HS-27A (cell line): ENCODE results near the gene KCNB1.

Source experiments
- DNase-seq: peaks from one replicate; pipeline ENCODE4 v3.0.0-alpha.2; 2012; ENCODE audit warnings: low read depth, missing footprints

The KCNB1 gene

DNA sequence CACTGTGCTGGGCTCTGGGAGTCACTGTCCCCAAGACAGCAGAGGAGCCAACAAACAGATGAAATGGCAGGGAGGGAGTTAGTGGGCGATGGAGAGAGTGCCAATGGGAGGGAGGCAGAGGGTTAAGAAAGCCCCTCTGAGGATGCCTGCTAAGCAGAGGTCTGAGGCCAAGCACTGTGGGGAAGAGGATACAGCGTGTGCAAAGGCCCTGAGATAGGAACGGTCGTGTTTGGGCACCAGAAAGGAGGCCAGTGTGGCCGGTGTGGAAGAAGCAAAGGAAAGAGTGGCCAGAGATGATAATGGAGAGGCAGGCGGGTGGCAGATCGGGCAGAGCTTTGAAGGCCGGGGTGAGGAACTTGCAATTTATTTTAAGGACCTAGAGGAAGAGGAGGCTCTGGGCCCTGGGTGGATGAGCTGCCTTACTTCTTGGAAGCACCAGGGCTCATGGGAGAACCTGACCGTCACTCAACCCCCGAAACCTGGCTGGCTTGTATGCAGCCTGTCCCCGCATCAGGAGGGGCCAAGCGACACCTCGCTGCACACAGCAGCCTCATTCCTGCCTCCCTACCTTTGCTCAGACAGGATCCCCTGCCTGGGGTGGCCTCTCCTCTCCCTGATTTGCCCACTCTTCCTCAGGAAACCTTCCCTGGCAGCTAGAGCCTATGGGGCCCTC lies 73.0 kb downstream of the KCNB1 start:
- no peak for DNase-seq

DNA sequence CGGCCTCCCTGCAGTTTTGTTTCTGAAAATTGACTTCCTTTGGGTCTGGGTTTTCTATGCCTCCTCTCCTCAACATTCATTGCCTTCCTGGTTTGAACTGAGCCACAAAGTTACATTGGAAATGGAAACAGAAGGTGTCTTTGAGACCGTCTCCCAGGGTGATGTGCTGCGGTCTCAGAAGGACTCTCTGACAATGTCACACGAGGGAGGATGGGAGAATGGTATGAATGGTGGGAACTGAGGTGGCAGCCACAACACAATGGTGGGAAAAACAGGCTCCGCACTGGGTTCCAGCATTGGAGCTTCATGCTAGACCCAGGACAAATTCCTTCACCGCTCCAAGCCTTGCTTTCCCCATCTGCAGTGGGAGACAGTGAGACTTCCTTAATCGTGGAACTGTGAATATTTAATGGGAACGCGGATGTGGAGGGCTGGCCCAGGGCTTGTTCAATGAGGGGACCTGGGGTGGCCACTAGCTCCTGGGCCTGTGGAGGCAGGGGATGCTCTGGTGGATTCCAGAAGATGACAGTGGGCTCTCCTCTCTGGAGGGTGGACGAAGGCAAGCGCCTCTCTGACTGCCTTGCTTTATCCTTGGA lies 73.9 kb downstream of the KCNB1 start:
- DNase-seq: no peak

DNA sequence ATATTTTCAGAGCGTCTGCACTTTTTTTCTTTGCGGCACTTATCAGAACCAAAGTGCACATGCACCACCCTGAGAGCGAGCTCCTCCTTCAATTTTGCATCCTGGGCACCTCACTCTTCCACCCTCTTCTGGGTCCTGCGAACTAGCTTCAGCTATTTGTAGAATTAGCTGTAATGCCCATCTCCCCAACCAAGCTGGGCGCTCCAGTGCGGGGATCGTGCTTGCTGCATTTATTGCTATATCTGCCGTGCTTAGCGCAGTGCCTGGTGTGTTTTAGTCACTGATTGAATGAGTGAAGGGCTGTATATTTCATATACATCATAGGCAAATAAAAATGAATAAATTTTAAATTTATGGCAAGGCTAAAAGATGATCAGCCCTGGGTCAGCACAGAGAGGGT lies 75.8 kb downstream of the KCNB1 start:
- no peak for DNase-seq

DNA sequence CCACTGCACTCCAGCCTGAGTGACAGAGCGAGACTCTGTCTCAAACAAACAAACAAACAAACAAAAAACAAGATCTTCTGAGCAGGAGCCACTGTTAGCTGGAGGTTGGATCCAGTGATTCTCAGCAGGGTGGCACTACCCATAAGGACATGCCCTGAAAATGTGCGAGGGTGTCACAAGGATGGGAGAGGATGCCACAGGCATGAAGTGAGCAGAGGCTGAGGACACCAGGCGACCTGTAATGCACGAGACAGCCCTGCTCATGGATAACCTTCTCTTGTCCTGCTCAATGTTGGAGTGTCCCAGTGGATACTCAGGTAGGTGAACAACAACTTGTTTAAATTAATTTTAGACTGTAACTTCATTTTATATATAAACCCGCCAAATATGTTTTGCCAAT lies 76.8 kb downstream of the KCNB1 start:
- no peak for DNase-seq

DNA sequence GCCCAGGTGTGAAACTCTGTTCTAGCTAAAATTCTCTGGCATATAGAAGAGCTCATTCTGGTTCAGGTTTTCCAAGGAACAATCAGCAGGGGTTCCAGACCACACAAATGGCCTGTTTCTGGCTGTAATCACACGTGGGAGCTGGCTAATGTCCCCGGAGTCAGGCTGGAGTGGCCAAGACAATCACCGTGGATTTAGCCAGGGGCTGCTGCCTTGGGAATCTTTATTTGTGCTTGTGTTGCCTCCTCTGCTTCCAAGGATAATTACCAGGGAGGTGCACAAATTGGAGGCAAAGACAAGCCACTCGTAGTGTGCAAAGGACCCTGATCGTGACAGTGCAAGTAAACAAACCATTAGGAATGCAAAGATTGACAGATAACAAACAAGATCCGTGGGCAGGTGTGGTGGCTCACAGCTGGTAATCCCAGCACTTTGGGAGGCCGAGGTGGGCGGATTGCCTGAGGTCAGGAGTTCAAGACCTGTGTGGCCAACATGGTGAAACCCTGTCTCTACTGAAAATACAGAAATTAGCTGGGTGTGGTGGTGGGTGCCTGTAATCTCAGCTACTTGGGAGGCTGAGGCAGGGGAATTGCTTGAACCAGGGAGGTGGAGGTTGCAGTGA lies 77.3 kb downstream of the KCNB1 start:
- no peak for DNase-seq

DNA sequence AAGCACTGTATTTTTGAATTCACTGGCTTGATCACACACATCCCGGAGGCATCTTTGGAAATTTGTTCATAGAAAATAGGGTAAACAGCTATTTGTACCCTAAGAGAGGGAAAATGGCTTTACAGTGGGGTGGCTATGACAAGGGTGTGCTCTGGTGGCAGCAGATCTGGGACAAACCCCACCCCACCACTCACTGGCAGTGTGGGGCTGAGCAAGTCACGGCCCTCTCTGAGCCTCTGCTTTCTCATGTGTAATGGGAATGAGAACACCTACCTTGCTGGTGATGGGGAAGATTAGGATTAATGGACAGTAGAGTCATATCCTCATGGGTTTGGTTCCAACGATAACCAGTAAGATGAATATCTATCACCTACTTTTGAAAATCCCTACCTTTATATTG lies 78.0 kb downstream of the KCNB1 start:
- DNase-seq: no peak

DNA sequence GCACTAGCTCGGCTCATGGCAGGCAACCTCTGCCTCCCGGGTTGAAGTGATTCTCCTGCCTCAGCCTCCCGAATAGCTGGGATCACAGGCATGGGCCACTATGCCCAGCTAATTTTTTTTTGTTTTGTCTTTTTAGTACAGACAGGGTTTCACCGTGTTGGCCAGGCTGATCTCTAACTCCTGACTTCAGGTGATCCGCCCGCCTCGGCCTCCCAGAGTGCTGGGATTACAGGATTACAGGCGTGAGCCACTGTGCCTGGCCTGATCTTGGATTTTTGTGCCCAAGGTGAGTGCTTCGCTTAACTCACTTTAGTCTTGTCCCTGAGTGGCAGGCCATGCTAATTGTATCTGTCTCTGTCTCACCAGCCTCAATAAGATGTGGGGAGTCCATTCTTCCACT lies 78.6 kb downstream of the KCNB1 start:
- DNase-seq: no peak

DNA sequence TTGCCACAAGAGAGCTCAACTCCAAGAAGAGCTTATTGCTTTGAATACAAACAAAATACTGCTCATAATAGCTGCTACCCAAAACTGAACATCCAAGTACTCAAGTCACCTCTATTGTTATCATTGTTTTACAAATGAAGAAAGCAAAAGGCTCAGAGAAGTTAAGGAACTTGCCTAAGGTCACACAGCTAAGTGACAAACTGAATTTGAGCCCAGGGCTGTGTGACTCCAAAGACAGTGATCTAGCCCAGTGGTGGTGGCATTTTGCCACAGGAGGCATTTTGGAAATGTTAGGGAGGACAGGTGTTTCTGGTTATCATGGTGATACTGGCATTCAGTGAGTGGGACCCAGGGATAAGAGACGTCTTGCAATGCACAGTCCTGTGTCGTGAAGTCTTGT lies 79.5 kb downstream of the KCNB1 start:
- no peak for DNase-seq

DNA sequence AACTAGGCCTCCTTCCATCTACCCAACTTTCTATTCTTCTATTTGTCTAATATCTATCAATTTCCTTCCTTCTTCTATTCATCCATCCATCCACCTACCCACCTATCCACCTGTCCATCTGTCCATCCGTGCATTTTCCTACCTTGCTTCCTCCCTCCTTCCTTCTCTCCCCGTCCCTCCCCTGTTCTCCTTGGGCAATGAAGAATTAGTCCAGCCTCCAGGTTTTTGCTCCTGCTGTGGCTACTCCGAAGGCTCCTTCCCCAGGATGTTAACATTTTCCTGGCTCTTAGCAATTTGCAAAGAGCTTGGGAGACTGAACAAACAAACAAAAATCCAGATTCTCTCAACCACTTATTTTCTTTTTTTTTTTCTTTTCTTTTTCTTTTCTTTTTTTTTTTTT lies 81.6 kb downstream of the KCNB1 start:
- DNase-seq: no peak

DNA sequence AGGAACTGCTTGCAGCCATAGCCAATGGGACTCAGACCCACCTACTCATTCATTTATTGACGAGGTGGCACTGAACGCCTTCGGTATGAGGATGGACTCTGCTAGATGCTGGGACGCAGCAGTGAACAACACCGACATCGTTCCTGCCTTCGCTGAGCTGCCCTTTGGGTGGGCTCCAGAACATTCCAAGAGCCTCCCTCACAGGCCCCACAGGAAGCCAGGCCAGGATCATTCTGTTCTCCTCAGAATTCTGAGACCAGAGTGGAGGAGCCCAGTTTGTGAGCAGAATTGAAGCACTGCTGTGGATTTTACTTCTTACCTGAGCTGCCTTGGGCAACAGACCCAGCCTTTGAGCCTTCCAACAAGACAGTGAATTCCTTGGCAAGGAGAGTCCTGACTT lies 82.1 kb downstream of the KCNB1 start:
- DNase-seq: no peak

DNA sequence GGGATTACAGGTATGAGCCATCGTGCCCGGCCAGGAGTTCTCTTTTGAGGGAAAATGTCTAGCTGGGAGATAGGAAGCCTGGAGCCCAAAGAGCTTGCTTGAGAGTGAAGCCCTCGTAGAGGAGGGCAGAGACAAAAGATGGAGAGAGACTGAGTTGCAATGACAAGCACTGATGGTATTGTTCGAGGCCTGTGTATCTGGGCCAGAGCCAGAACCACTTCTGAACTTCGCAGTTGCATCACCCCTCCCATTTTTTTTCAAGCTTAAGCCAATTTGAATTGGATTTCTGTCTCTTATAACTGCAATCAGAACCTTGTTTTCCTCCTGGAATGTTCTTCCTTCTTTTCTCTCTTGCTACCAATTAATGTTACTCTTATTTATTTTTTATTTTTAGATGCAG lies 83.1 kb downstream of the KCNB1 start:
- DNase-seq: no peak

DNA sequence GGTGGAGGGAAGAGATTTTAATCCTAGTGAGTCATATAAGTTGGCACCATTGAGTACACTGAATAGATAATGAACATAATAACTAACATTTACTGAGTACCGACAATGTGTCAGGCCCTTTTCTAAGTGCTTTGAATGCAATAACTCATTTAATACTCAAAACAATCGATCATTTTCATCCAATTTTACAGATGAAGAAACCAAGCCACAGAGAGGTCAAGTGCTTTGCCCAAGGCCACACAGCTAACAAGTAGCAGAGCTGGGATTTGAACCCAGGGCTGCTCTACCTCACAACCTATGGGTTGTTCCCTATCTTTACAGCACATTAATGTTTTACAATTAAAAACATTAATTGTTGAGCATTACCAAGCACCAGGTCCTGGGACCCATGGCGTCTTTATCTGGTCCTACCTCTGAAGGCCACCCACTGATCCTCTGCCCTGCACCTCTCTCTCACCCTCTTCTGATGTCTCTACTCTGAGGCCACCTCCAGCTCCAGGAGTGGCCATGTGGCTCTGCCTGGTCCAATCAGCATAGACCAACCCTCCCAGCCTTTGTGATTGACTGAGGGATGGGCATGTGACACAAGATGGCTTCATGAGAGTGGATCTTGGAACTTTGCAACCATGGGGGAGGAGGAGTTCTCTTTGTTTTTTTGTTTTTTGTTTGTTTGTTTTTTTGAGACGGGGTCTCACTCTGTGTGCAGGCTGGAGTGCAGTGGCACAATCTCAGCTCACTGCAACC lies 83.9 kb downstream of the KCNB1 start:
- no peak for DNase-seq

DNA sequence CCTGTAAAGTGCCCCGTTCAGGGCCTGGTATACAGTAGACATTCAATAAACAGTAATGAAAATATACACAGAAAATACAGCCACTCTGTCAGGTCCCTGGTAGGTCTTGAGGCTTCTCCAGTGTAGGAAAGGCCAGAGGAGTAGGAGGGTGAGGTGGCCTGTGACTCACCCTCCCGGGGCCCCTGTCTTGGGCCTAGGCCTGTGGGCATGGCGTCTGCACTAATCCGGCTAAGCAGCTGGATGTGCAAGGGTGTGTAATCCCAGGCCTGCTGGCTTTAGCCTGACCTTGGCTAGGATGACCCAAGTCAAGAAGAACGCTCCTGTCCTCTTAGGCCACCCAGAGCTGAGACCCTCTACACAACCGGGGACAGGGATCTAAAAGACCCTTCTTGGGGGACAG lies 84.9 kb downstream of the KCNB1 start:
- DNase-seq: peak; percentile 85

DNA sequence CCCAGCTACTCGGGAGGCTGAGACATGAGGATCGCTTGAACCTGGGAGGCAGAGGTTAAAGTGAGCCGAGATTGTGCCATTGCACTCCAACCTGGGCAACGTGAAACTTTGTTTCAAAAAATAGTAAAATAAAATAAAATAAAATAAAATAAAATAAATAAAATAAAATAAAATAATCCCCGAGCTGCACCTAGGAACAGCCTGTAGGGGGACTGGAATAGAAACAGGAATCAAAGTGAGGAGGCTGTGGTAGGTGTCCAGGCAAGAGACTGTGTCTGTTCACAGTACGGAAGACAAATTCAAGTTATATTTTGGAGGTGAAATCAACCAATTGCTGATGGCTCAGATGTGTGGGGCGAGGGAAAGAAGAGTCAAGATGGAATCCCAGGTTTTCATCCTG lies 86.2 kb downstream of the KCNB1 start:
- no peak for DNase-seq

DNA sequence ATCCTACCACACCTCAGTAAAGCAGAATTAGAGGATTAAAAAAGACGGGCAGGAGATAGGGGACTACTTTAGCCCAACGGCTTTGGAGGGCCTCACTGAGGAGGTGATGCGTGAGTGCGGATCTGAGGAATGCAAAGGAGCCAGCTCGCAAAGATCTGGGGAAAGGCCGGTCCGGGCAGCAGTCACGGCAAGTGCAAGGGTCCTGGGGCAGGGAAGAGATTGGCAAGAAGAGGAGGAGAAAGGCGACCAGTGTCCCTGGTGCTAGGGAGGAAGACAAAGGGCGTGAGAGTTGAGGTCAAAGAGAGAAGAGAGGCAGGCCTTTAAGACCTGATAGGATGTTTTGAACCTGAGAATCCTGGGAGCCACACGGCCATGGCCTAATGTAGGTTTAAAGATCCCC lies 86.8 kb downstream of the KCNB1 start:
- DNase-seq: no peak

DNA sequence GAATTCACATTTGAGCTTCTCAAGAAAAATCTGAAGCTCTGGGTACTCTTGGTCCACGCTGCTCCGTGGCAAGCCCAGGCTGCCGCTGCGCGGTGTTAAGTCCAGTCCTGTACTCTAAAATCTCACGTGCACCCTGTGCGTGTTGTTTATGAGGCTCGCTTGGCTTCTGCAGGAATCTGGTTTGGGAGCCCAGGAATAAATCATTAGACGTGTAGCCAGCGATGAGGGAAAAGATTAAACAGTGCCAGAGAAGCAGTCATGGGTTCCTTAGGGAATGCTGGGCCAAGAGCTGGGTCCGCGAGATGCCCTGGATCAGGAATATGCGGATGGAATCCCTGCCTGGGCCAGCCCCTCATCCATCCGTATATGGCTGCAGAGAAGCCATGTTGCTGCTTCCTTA lies 87.3 kb downstream of the KCNB1 start:
- no peak for DNase-seq

DNA sequence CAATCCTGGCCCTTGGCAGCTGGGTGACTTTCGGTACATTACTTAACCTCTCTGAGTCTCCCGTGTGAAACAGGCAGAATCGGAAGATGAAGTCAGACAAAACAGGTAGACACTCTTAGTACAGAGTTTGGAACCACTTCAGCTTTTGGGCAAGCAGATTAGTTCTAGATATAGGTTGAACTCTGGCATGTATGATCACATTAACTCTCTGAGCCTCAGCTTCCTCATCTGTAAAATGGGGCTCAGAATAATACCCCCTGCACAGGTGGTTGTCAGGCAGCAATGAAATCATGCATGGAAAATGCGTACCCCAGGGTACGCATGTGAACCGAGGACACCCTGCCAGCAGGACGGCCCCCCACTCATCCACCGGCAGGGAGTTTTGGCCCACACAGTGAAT lies 87.7 kb downstream of the KCNB1 start:
- no peak for DNase-seq

DNA sequence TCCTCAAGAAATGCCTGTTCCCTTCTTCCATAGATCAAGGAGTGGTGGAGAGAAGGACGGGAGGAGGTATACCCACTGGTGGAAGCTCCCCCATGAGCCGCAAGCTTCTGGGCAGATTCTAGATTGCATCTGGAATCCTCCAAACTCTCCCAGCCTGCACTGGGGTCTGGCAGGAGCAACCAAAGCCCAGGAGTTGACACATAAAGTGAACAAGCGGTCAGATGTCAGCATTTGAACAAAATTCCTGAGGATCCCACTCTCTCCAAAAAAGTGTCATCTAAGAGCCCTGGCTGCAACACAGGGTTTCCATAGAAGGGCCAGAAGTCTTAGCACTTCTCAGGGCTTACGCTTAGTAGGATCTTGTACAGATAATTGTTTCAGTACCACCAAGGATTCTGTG lies 88.2 kb downstream of the KCNB1 start:
- DNase-seq: peak; percentile 27

DNA sequence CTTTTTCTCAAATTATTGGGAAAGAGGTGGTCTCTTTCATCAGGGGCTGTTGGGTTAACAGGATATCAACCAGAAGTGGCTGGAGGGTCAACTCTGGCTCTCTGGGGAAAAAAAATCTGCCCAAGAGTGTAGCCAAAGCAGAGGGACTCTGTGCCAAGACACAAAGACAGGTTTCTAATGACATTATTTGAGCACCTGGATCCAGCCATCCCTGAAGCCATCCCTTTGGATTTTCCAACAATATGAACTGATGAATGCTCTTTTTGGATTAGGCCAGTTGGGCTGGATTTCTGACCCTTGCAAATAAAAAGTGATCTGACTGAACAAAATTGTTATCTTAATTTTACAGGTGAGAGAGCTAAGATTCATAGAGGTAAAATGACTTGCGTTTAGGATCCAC lies 88.7 kb downstream of the KCNB1 start:
- no peak for DNase-seq

DNA sequence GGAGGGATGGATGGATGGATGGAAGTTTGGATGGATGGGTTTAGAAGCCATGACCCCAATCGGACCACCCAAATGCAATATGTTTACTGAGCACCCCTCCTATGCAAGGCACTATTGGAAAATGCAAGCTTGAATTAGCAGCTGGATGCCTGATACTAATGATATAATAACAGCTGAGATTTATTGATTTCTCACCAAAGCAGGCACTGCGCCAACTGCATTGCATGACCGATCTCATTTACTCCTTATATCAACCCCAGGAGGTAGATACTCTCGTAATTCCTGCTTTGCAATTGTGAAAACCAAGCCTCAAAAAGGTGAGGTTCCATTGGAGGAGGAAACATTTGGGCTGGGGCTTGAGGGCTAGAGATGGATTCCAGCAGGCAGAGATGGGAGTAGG lies 89.7 kb downstream of the KCNB1 start:
- no peak for DNase-seq

DNA sequence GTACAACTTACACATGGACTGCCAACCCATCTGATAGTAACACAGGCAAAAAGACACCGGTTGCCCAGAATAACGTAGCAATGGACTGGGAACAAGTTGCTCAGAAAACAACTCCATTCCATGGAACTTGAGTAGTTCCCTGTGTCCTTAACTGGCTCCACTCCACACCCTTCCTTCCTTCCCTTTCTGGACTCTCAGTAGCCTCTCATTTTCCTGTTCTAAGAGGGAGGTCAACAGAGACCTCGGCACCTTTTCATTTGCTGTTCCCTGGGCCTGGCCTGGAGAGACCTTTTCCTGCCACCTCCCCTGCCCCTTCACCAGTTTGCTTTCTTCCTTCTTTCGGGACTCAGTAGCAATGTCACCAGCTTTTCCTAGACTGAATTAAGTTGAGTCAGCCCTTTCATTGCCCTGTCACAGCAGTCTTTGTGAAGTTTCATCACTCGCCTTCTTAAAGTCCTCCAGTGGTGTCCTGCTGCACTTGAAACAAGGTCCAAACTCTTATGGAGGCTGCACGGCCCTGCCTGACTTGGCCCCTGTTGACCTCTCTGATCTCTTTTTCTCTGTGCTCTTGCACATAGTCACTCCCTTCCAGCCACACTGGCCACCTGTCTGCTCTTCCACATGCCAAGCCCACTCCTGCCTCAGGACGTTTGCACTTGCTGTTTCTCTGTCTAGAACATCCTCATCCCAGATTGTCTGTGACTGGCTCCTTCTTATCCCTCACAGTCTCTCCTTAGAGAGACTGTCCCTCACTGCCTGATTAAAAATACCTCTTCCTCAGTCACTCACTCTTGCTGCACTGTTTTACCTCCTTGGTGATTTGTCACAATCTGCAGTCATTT lies 90.8 kb downstream of the KCNB1 start:
- DNase-seq: no peak

DNA sequence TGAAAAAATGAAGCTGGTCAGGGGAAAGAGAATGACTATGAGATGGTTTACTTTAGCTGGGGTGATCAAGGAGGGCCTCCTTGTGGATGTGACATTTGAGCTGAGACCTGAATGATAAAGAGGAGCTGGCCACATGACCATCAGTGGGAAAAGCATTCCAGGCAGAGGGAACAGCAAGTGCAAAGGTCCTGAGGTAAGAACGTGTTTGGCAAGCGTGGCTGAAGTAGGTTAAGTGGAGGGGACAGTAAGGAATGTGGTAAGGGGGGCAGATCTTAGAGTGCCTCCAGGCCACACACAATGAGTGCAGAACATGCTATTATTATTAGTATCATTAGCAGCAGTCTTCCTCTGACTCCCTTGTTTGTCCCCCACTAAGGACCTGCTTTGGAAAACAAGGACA lies 92.6 kb downstream of the KCNB1 start:
- DNase-seq: no peak
